Stimulated activated naive CD8-positive, alpha-beta T cell treated with anti-CD3 and anti-CD28 coated beads, Interleukin-15, amount 100 ng/mL, for 72 hours (primary cell): ENCODE results near the gene HAUS8.
A peak's percentile ranks its signal among the peaks of the same experiment; 100 is the strongest.

Source experiments
- ATAC-seq: fragments of 150-1000 bp; cut with Tn5 transposase; 2 replicates; pipeline ENCODE4 v1.10.0; 2021; ENCODE audit warnings: mild to moderate bottlenecking, moderate library complexity
- DNase-seq, 2 donors: peaks; one replicate each; pipeline ENCODE4 v3.0.0; 2021 to 2022
- H3K27ac Mint-ChIP-seq, 2 donors: one replicate each; pipeline ENCODE4 v1.8.0; 2022; ENCODE audit warnings: mild to moderate bottlenecking in 2 of 2, mixed read lengths in 2 of 2, moderate library complexity in 2 of 2
- H3K27me3 Mint-ChIP-seq: one replicate; pipeline ENCODE4 v1.8.0; 2022; ENCODE audit warnings: mixed read lengths
- H3K4me1 Mint-ChIP-seq: one replicate; pipeline ENCODE4 v1.8.0; 2022; ENCODE audit warnings: mild to moderate bottlenecking, mixed read lengths
- H3K4me3 Mint-ChIP-seq, 2 donors: one replicate each; pipeline ENCODE4 v1.8.0; 2022; ENCODE audit warnings: mild to moderate bottlenecking in 2 of 2, mixed read lengths in 2 of 2, moderate library complexity in 1 of 2
- H3K9me3 Mint-ChIP-seq, 2 donors: one replicate each; pipeline ENCODE4 v1.8.0; 2022; ENCODE audit warnings: mixed read lengths in 2 of 2

Gene HAUS8

GRCh38 chr19:17070421-17070820, 4.8 kb downstream of the HAUS8 start:
- ATAC-seq, result no peak
- Mint-ChIP-seq H3K27ac (no peak overlapping the region), H3K27me3 (no peaks in the 10 kb centered on the region), H3K9me3 (no peaks in the 10 kb centered on the region), H3K4me3 (no peak overlapping the region), H3K4me1 (peaks cover 68% of the 10 kb centered on the region)
- DNase-seq, result no peak

DNA sequence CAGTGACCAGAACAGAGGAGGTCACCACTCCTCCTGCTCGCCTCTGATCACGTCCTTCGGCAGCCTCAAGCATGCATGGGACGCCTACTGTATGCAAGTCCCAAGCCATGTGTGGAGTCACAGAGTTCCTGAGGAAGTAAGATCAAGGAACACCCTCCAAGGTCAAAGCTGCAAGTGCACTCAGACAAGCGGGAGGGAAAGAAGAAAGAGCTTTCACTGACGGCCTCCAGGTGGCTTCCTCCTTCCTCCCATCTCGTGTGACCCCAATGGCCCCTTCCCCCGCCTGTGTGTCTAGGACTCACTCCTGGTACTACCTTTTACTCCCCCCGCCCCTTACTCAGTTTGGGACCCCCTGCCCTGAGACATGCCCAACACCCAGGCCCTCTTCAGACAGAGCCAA, 6.1 kb downstream of the HAUS8 start:
- Mint-ChIP-seq H3K4me3 (no peak overlapping the region), H3K27ac (no peak overlapping the region), H3K4me1 (peaks cover 74% of the 10 kb centered on the region), H3K9me3 (no peaks in the 10 kb centered on the region), H3K27me3 (no peaks in the 10 kb centered on the region)
- DNase-seq, result no peak
- no peak for ATAC-seq

DNA sequence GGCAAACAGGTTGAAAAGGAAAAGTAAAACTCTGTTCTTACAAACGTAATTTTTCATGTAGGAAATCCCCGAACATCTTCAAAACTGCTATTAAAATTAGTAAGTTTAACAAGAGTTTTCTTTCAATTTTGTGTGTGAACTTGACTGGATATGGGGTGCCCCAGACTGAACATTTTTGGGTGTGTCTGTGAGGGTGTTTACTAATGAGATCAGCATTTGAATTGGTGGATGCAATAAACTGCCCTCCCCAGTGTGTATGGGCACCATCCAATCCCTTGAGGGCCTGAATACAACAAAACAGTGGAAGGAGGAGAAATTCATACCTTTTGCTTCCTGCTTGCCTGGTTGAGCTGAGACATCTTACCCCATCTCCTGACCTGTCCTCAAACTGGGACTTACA, 11.8 kb downstream of the HAUS8 start:
- Mint-ChIP-seq H3K4me3 (peak overlapping the region in 1 of 2 donors; percentile 21), H3K9me3 (no peaks in the 10 kb centered on the region), H3K4me1 (peaks cover 48% of the 10 kb centered on the region), H3K27ac (no peak overlapping the region), H3K27me3 (no peaks in the 10 kb centered on the region)
- no peak for DNase-seq
- ATAC-seq, result no peak

DNA sequence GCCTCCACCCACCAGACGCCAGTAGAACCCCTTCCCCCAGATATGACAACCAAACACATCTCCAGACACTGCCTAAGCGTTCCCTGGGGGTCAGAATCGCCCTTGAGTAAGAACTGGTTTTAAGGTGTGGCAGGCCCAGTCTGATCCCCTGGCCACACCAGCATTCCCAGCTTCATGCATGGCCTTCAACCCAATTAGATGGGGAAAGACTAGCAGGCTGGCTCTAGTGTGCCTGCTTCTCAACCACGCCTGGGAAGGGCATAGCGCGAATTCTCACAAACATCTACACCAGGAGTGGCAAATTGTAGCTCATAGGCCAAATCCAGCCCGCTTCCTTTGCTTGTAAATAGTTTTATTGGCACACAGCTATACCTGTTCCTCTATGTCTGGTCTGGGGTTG, 13.6 kb downstream of the HAUS8 start:
- H3K27ac Mint-ChIP-seq, result no peak overlapping the region
- no peak overlapping the region for H3K4me3 Mint-ChIP-seq
- no peak for ATAC-seq

GRCh38 chr19:17061205-17061604, 14.0 kb downstream of the HAUS8 start:
- Mint-ChIP-seq H3K4me3 (no peak overlapping the region), H3K27ac (no peak overlapping the region), H3K4me1 (peaks cover 34% of the 10 kb centered on the region), H3K9me3 (no peaks in the 10 kb centered on the region), H3K27me3 (no peaks in the 10 kb centered on the region)
- no peak for DNase-seq
- ATAC-seq, result no peak

More for the DNA sequence above, 13.6 kb downstream of the HAUS8 start:
- H3K9me3 Mint-ChIP-seq, result no peaks in the 10 kb centered on the region
- H3K4me1 Mint-ChIP-seq, result peaks cover 39% of the 10 kb centered on the region
- no peaks in the 10 kb centered on the region for H3K27me3 Mint-ChIP-seq
- DNase-seq, result no peak

DNA sequence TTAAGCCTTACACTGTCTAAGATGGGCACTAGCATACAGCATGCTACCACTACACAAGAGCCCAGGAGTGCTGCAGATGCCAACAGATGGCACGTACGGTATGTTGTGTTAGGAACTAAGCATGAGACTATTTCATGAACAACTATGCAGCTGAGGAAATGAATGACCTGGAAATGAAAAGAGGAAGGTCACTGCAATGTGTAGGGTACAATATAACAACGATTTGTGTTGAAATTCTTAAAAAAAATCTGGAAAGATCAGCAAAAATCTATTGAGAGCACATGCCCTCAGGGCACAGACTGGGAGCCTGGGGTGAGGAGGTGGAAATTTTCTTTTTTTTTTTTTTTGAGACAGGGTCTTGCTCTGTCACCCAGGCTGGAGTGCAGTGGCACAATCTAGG, 14.4 kb downstream of the HAUS8 start:
- no peak for ATAC-seq
- H3K9me3 Mint-ChIP-seq, result no peaks in the 10 kb centered on the region
- no peak for DNase-seq

DNA sequence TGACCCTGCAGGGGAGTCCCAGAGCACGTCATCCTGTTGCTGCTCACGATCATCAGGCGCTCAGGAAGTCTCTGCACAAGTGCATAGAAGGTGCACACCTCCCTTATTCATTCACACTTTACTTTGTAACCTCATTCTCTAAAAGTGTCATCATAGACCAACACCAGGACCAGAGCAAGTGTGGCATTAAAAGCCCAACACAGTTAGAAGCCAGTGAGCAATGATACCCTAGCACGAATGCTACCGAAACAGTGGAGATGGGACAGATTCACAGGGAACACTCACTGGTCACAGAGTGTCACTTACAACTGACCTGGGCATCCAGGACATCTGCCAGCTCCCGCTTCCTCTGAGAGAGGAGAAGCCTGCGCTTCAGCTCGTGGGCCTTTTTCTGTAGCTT, 17.0 kb downstream of the HAUS8 start:
- no peak overlapping the region for H3K27ac Mint-ChIP-seq
- H3K27me3 Mint-ChIP-seq, result no peaks in the 10 kb centered on the region
- no peak for DNase-seq
- peaks cover 4% of the 10 kb centered on the region for H3K4me1 Mint-ChIP-seq
- no peak for ATAC-seq
- no peak overlapping the region for H3K4me3 Mint-ChIP-seq
- no peaks in the 10 kb centered on the region for H3K9me3 Mint-ChIP-seq

More for the DNA sequence above, 14.4 kb downstream of the HAUS8 start:
- Mint-ChIP-seq H3K4me1 (peaks cover 30% of the 10 kb centered on the region), H3K4me3 (no peak overlapping the region), H3K27me3 (no peaks in the 10 kb centered on the region), H3K27ac (no peak overlapping the region)

GRCh38 chr19:17055636-17056035, 19.6 kb downstream of the HAUS8 start:
- no peaks in the 10 kb centered on the region for H3K4me1 Mint-ChIP-seq
- H3K9me3 Mint-ChIP-seq, result no peaks in the 10 kb centered on the region
- H3K27ac Mint-ChIP-seq, result no peak overlapping the region
- no peaks in the 10 kb centered on the region for H3K27me3 Mint-ChIP-seq
- ATAC-seq, result no peak
- H3K4me3 Mint-ChIP-seq, result no peak overlapping the region
- no peak for DNase-seq

- no peak for DNase-seq
- H3K9me3 Mint-ChIP-seq, result no peaks in the 10 kb centered on the region
- no peaks in the 10 kb centered on the region for H3K4me1 Mint-ChIP-seq
- ATAC-seq, result no peak
- no peaks in the 10 kb centered on the region for H3K27me3 Mint-ChIP-seq
- no peak overlapping the region for H3K4me3 Mint-ChIP-seq
- no peak overlapping the region for H3K27ac Mint-ChIP-seq
Observed at GRCh38 chr19:17054746-17055145, 20.5 kb downstream of the HAUS8 start.

DNA sequence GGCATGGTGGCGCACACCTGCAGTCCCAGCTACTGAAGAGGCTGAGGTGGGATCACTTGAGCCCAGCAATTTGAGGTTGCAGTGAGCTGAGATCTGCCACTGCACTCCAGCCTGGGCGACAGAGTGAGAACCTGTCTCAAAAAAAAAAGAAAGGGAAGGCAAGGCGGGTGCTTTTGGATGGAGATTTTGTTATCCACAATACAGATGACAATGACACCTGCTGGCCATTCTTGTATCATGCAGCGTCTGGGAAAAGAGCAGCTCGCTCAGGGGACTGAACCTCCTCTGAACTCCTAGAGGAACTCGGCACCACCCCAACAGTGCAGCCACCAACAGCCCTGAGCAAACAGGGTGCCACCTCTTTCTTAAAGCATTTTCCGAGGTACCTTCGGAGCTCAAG, 22.8 kb downstream of the HAUS8 start:
- Mint-ChIP-seq H3K4me3 (no peak overlapping the region), H3K27ac (no peak overlapping the region), H3K9me3 (no peaks in the 10 kb centered on the region), H3K27me3 (no peaks in the 10 kb centered on the region), H3K4me1 (no peaks in the 10 kb centered on the region)
- DNase-seq (no peak), ATAC-seq (peak; percentile 33)

- H3K9me3 Mint-ChIP-seq, result no peaks in the 10 kb centered on the region
- no peaks in the 10 kb centered on the region for H3K27me3 Mint-ChIP-seq
- no peak overlapping the region for H3K27ac Mint-ChIP-seq
- no peak for ATAC-seq
- no peaks in the 10 kb centered on the region for H3K4me1 Mint-ChIP-seq
- no peak for DNase-seq
- H3K4me3 Mint-ChIP-seq, result no peak overlapping the region
Observed at GRCh38 chr19:17049711-17050280, 25.5 kb downstream of the HAUS8 start.

GRCh38 chr19:17048885-17049453, 26.3 kb downstream of the HAUS8 start:
- no peak for DNase-seq
- ATAC-seq, result no peak
- Mint-ChIP-seq H3K27me3 (no peaks in the 10 kb centered on the region), H3K4me1 (no peaks in the 10 kb centered on the region), H3K27ac (no peak overlapping the region), H3K9me3 (no peaks in the 10 kb centered on the region), H3K4me3 (no peak overlapping the region)

- ATAC-seq (no peak), DNase-seq (no peak)
- no peak overlapping the region for H3K4me3 Mint-ChIP-seq
- no peaks in the 10 kb centered on the region for H3K9me3 Mint-ChIP-seq
- no peaks in the 10 kb centered on the region for H3K27me3 Mint-ChIP-seq
- H3K27ac Mint-ChIP-seq, result no peak overlapping the region
- no peaks in the 10 kb centered on the region for H3K4me1 Mint-ChIP-seq
Observed at GRCh38 chr19:17045907-17046502, 29.2 kb downstream of the HAUS8 start.

DNA sequence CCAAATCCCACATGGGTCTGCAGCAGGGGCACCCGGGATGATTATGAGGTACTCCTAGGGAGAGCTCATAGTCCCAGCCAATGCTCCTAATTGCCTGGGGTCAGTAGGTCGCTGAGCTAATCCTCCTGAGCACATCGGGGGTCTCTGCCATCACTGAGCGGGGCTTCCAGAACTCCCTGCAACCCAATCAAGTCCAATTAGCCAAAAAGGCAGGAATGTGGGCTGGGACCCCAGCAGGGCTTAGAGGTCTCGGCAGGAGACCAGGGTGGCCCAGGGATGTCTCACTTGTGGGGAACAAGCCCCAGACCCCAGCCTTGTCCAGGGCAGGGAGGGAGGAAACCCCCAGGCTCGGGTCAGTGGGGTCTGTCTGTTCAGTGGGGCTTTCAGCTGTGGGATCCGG, 31.5 kb downstream of the HAUS8 start:
- Mint-ChIP-seq H3K27ac (no peak overlapping the region), H3K9me3 (no peaks in the 10 kb centered on the region), H3K4me1 (no peaks in the 10 kb centered on the region), H3K4me3 (no peak overlapping the region), H3K27me3 (no peaks in the 10 kb centered on the region)
- no peak for DNase-seq
- ATAC-seq, result no peak

- no peaks in the 10 kb centered on the region for H3K4me1 Mint-ChIP-seq
- DNase-seq, result no peak
Observed at GRCh38 chr19:17041976-17042375, 33.3 kb downstream of the HAUS8 start.

DNA sequence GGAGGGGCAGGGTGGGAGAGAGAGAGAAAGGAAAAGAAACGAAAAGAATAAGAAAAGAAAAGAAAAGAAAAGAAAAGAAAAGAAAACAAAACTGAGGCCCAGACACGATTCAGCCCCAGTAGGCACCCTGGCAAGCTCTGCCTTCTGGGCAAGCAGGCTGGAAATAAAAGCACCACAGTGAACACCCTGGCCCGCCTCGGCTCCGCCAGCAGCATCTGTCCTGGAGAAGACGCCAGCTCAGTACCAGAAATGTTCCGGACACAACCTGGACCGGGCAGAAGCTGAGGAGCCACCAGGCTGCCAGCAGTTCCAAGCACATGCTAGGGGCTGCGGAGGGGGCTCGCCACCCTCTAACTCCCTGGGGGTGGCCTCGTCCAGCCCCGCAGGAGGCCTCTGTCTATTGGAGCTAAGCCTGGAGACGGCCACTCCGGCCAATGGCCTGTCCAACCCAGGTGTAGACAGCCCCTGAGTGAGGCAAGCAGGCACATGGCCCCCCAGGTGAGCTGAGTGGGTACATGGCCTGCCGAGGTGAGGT, 37.2 kb downstream of the HAUS8 start:
- Mint-ChIP-seq H3K9me3 (no peaks in the 10 kb centered on the region), H3K27ac (no peak overlapping the region), H3K4me1 (no peaks in the 10 kb centered on the region), H3K4me3 (no peak overlapping the region), H3K27me3 (no peaks in the 10 kb centered on the region)
- ATAC-seq, result no peak
- DNase-seq, result no peak

More at GRCh38 chr19:17041976-17042375, 33.3 kb downstream of the HAUS8 start:
- Mint-ChIP-seq H3K27me3 (no peaks in the 10 kb centered on the region), H3K9me3 (no peaks in the 10 kb centered on the region), H3K27ac (peak overlapping the region in 1 of 2 donors; percentile 19), H3K4me3 (no peak overlapping the region)
- no peak for ATAC-seq
